Left lung (tissue), 10 donors: ENCODE measurements around the gene RFXANK. TPM values are rescaled to one million over a fixed set of nuclear protein-coding genes. Genes with fewer than 3 reads are reported as not detected.

Experiments
- ATAC-seq: fragments of 200-7000 bp; cut with Tn5 transposase; one replicate; pipeline ENCODE4 v1.9.1; 2020; ENCODE audit warnings: moderate library complexity
- DNase-seq, 4 donors: peaks; one replicate each; pipeline ENCODE4 v3.0.0-alpha.2; 2013 to 2020
- H3K27ac ChIP-seq, 2 donors: fragments of 200-600 bp; sonication (generic) in 1 of 2; one replicate each; pipeline versions ENCODE4 v1.5.0 to v1.8.0; 2020 to 2021
- H3K27me3 ChIP-seq, 2 donors: fragments of 200-600 bp; sonication (generic) in 1 of 2; one replicate each; pipeline versions ENCODE4 v1.5.0 to v1.8.0; 2020 to 2021
- H3K36me3 ChIP-seq, 2 donors: fragments of 200-600 bp; sonication (generic) in 1 of 2; one replicate each; pipeline versions ENCODE4 v1.5.0 to v1.8.0; 2020 to 2021
- H3K4me1 ChIP-seq, 2 donors: fragments of 200-600 bp; one replicate each; pipeline ENCODE4 v1.8.0; 2021
- H3K4me3 ChIP-seq, 2 donors: fragments of 200-600 bp; sonication (generic) in 1 of 2; one replicate each; pipeline versions ENCODE4 v1.5.0 to v1.8.0; 2020 to 2021; ENCODE audit warnings: mild to moderate bottlenecking in 1 of 2
- H3K9me3 ChIP-seq, 2 donors: fragments of 200-600 bp; sonication (generic) in 1 of 2; one replicate each; pipeline versions ENCODE4 v1.5.0 to v1.8.0; 2020 to 2021
- CTCF ChIP-seq, 2 donors: fragments of 200-600 bp; sonication (generic) in 1 of 2; IDR thresholded peaks; one replicate each; pipeline versions ENCODE4 v1.5.0 to v1.8.0; 2021; ENCODE audit warnings: antibody characterized with exemption in 2 of 2
- intact Hi-C, 2 donors: fragments of 100-400 bp; cut with DNase I; formaldehyde crosslinking; loops; one replicate each; pipeline versions ENCODE4 v1.11.2 to v1.14.2; 2022
- polyA plus RNA-seq, 6 donors: library from polyadenylated mRNA; unstranded; fragments of 120-200 nt; gene quantifications; one replicate each; pipeline ENCODE4 v1.2.1, GENCODE V29; 2013; ENCODE audit not compliant: insufficient read length in 6 of 6
- total RNA-seq, 2 donors: library from RNA; stranded (reverse); fragmentation: NEBNext Ultra II Directional; extraction: Animal tissue kit (Norgen Biotek cat#: 25700); gene quantifications; one replicate each; pipeline ENCODE4 v1.2.1, GENCODE V29; 2021
- donor health status: DM: no; HTN: yes; CAD: no.
- donor health status: DM: no; HTN: no; CAD: no.

RFXANK gene
- total and polyA plus RNA-seq, 8 donors: 61.6 to 82.8 (median 74.5) TPM

- no peak for DNase-seq
- Histone ChIP-seq H3K4me1 (no peaks in the 10 kb centered on the region), H3K4me3 (no peak overlapping the region), H3K9me3 (no peaks in the 10 kb centered on the region), H3K27ac (no peak overlapping the region), H3K27me3 (no peaks in the 10 kb centered on the region), H3K36me3 (peaks cover 0 to 37% of the 10 kb centered on the region in 2 donors)
- no peak for TF ChIP-seq CTCF (IDR thresholded peaks at IDR 0.05)
- ATAC-seq: no peak
- intact Hi-C loops: no loop called here
Measured at GRCh38 chr19:19151418-19151817, 40.6 kb upstream of the RFXANK start.

- no peaks in the 10 kb centered on the region for H3K27me3 ChIP-seq
- DNase-seq (no peak), ATAC-seq (no peak)
- no peak for TF ChIP-seq CTCF (IDR thresholded peaks at IDR 0.05)
- H3K27ac ChIP-seq: no peak overlapping the region
- no peak overlapping the region for H3K4me3 ChIP-seq
- H3K4me1 ChIP-seq: no peaks in the 10 kb centered on the region
- no peaks in the 10 kb centered on the region for H3K9me3 ChIP-seq
- intact Hi-C loops: no loop called here
- H3K36me3 ChIP-seq: peaks cover 0 to 29% of the 10 kb centered on the region in 2 donors
Measured at GRCh38 chr19:19152668-19153384, 39.2 kb upstream of the RFXANK start.

GRCh38 chr19:19154768-19155494 is 37.1 kb upstream of the RFXANK start:
- Histone ChIP-seq H3K4me3 (no peak overlapping the region), H3K36me3 (peaks cover 0 to 10% of the 10 kb centered on the region in 2 donors), H3K27ac (no peak overlapping the region), H3K4me1 (no peaks in the 10 kb centered on the region), H3K9me3 (no peaks in the 10 kb centered on the region), H3K27me3 (no peaks in the 10 kb centered on the region)
- DNase-seq (no peak), ATAC-seq (no peak)
- TF ChIP-seq CTCF (IDR thresholded peaks at IDR 0.05): no peak
- intact Hi-C loops: no loop called here

- intact Hi-C loops: no loop called here
- no peak overlapping the region for H3K4me3 ChIP-seq
- no peak for TF ChIP-seq CTCF (IDR thresholded peaks at IDR 0.05)
- H3K27me3 ChIP-seq: no peaks in the 10 kb centered on the region
- no peak for ATAC-seq
- DNase-seq: no peak
- H3K4me1 ChIP-seq: no peaks in the 10 kb centered on the region
- no peaks in the 10 kb centered on the region for H3K9me3 ChIP-seq
- H3K36me3 ChIP-seq: peaks cover 0 to 10% of the 10 kb centered on the region in 2 donors
- H3K27ac ChIP-seq: no peak overlapping the region
Measured at GRCh38 chr19:19155495-19156219, 36.4 kb upstream of the RFXANK start.

- no peaks in the 10 kb centered on the region for H3K9me3 ChIP-seq
- intact Hi-C loops: no loop called here
- H3K4me3 ChIP-seq: no peak overlapping the region
- DNase-seq: no peak
- no peak overlapping the region for H3K27ac ChIP-seq
- no peaks in the 10 kb centered on the region for H3K4me1 ChIP-seq
- TF ChIP-seq CTCF (IDR thresholded peaks at IDR 0.05): no peak
- peaks cover 0 to 10% of the 10 kb centered on the region in 2 donors for H3K36me3 ChIP-seq
- ATAC-seq: no peak
- H3K27me3 ChIP-seq: no peaks in the 10 kb centered on the region
Measured at GRCh38 chr19:19157808-19158207, 34.2 kb upstream of the RFXANK start.
